Small intestine (tissue), 7 donors: ENCODE data around the gene UBA52. TPM values are rescaled to one million over a fixed set of nuclear protein-coding genes. Genes with fewer than 3 reads are reported as not detected.

Experiments used
- DNase-seq, 2 donors: peaks; one replicate each; pipeline versions ENCODE4 v3.0.0 to v3.0.0-alpha.2; 2013
- FAIRE-seq: peaks from 2 replicates; lab custom pipeline; 2012; peaks lifted over from hg19 to GRCh38; lab: Jason Lieb, UNC
- H3K27ac ChIP-seq, 3 donors: one replicate each; pipeline ENCODE4 v1.5.1; 2013; ENCODE audit warnings: low read length in 2 of 3, mild to moderate bottlenecking in 2 of 3, control low read depth in 1 of 3, inconsistent platforms in 1 of 3, low read depth in 1 of 3, moderate library complexity in 1 of 3
- H3K27me3 ChIP-seq, 3 donors: one replicate each; pipeline ENCODE4 v1.6.1; 2013; ENCODE audit warnings: low read length in 3 of 3, inconsistent platforms in 1 of 3; ENCODE audit not compliant: control insufficient read depth in 3 of 3, insufficient read depth in 3 of 3
- H3K36me3 ChIP-seq, 3 donors: one replicate each; pipeline ENCODE4 v1.6.1; 2013; ENCODE audit warnings: low read length in 3 of 3, inconsistent platforms in 1 of 3, low read depth in 1 of 3, mild to moderate bottlenecking in 1 of 3, moderate library complexity in 1 of 3; ENCODE audit not compliant: control insufficient read depth in 3 of 3, insufficient read depth in 2 of 3
- H3K4me1 ChIP-seq, 3 donors: one replicate each; pipeline ENCODE4 v1.6.1; 2013; ENCODE audit warnings: low read length in 2 of 3, inconsistent platforms in 1 of 3, low read depth in 1 of 3, mild to moderate bottlenecking in 1 of 3, moderate library complexity in 1 of 3; ENCODE audit not compliant: control insufficient read depth in 3 of 3, insufficient read depth in 2 of 3
- H3K4me3 ChIP-seq, 3 donors: one replicate each; pipeline ENCODE4 v1.5.1; 2013; ENCODE audit warnings: low read length in 3 of 3, control low read depth in 1 of 3, inconsistent platforms in 1 of 3, low read depth in 1 of 3, mild to moderate bottlenecking in 1 of 3, moderate library complexity in 1 of 3
- H3K9me3 ChIP-seq, 2 donors: one replicate each; pipeline ENCODE4 v1.6.1; 2013; ENCODE audit warnings: low read depth in 1 of 2, low read length in 1 of 2; ENCODE audit not compliant: control insufficient read depth in 2 of 2, insufficient read depth in 1 of 2
- whole genome bisulfite sequencing, 3 donors: extraction: QIAGEN DNeasy Blood & Tissue Kit; methylation state at CpG; one replicate each; pipeline ENCODE4 v1.1.7; 2013; 5-methylcytosine and 5-hydroxymethylcytosine counted together
- polyA plus RNA-seq, 4 donors: library from polyadenylated mRNA; stranded (reverse) in 3 of 4; unstranded in 1 of 4; fragments of 200-250 nt in 3 of 4; fragments of 120-200 nt in 1 of 4; gene quantifications; one replicate each; pipeline versions ENCODE4 v1.2.1 to v1.2.3, GENCODE V29; 2013
- donor health status: healthy with polysubstance abuse.
- donor health status: control.
- donor health status: control.
- donor health status: Bipolar disorder and iron deficiency.
- donor health status: healthy.

UBA52 gene
- polyA plus RNA-seq, 4 donors = 741 to 1,139 (median 935) TPM

GRCh38 chr19:18577365-18577914, 5.8 kb downstream of the UBA52 start:
- 87 to 90% (median 89%) methylated on average over 21 of the region's 21 CpGs for WGBS, 3 donors
- DNase-seq (no peak), FAIRE-seq (no peak)
- H3K4me3 ChIP-seq = no peak overlapping the region
- no peaks in the 10 kb centered on the region for H3K9me3 ChIP-seq
- H3K36me3 ChIP-seq = peaks cover 8 to 54% (median 8%) of the 10 kb centered on the region in 3 donors
- H3K4me1 ChIP-seq = peaks cover 6 to 11% (median 6%) of the 10 kb centered on the region in 3 donors
- peaks cover 0 to 6% (median 0%) of the 10 kb centered on the region in 3 donors for H3K27me3 ChIP-seq
- no peak overlapping the region for H3K27ac ChIP-seq

- Histone ChIP-seq H3K27ac (no peak overlapping the region), H3K36me3 (peaks cover 0 to 27% (median 6%) of the 10 kb centered on the region in 3 donors), H3K9me3 (no peaks in the 10 kb centered on the region), H3K4me3 (no peak overlapping the region), H3K27me3 (peaks cover 0 to 6% (median 0%) of the 10 kb centered on the region in 3 donors), H3K4me1 (no peaks in the 10 kb centered on the region)
- FAIRE-seq = no peak
- 65 to 71% (median 68%) methylated on average over 7 of the region's 7 CpGs for WGBS, 3 donors
- DNase-seq = no peak
Measured at GRCh38 chr19:18580311-18580710, 8.7 kb downstream of the UBA52 start.

- DNase-seq = no peak
- no peak overlapping the region for H3K4me3 ChIP-seq
- WGBS, 3 donors = 42 to 64% (median 57%) methylated on average over 2 of the region's 2 CpGs
- no peak overlapping the region for H3K27ac ChIP-seq
- FAIRE-seq = no peak
- H3K36me3 ChIP-seq = peaks cover 0 to 11% (median 0%) of the 10 kb centered on the region in 3 donors
- peaks cover 0 to 5% (median 0%) of the 10 kb centered on the region in 3 donors for H3K27me3 ChIP-seq
- H3K9me3 ChIP-seq = no peaks in the 10 kb centered on the region
- H3K4me1 ChIP-seq = peaks cover 3 to 15% (median 5%) of the 10 kb centered on the region in 3 donors
Measured at GRCh38 chr19:18586306-18586705, 14.6 kb downstream of the UBA52 start.

GRCh38 chr19:18587561-18587960, 15.9 kb downstream of the UBA52 start:
- no peaks in the 10 kb centered on the region for H3K9me3 ChIP-seq
- no peaks in the 10 kb centered on the region for H3K27me3 ChIP-seq
- 89 to 94% (median 94%) methylated on average over 12 of the region's 12 CpGs for WGBS, 3 donors
- H3K4me1 ChIP-seq = peaks cover 3 to 15% (median 5%) of the 10 kb centered on the region in 3 donors
- FAIRE-seq = no peak
- H3K36me3 ChIP-seq = peaks cover 0 to 19% (median 0%) of the 10 kb centered on the region in 3 donors
- no peak overlapping the region for H3K4me3 ChIP-seq
- no peak for DNase-seq
- peak overlapping the region in 1 of 3 donors; percentile 88 for H3K27ac ChIP-seq

GRCh38 chr19:18587962-18588610, 16.4 kb downstream of the UBA52 start:
- Histone ChIP-seq H3K9me3 (no peaks in the 10 kb centered on the region), H3K36me3 (peaks cover 0 to 19% (median 0%) of the 10 kb centered on the region in 3 donors), H3K27ac (peak overlapping the region; percentile 77 to 88 (median 88)), H3K27me3 (no peaks in the 10 kb centered on the region), H3K4me1 (peaks cover 3 to 15% (median 5%) of the 10 kb centered on the region in 3 donors), H3K4me3 (peak overlapping the region in 2 of 3 donors; percentile 64 to 79)
- 32 to 40% (median 32%) methylated on average over 16 of the region's 16 CpGs for WGBS, 3 donors
- DNase-seq (no peak), FAIRE-seq (no peak)

- WGBS, 3 donors = 0 to 1% (median 1%) methylated on average over 47 to 72 of the region's 72 CpGs
- peak; percentile 77 to 91 for DNase-seq
- Histone ChIP-seq H3K36me3 (peaks cover 0 to 19% (median 0%) of the 10 kb centered on the region in 3 donors), H3K9me3 (no peaks in the 10 kb centered on the region), H3K4me3 (peak within 1 kb of the TSS; percentile 64 to 79 (median 72)), H3K27me3 (no peaks in the 10 kb centered on the region), H3K27ac (peak within 1 kb of the TSS; percentile 77 to 88 (median 88)), H3K4me1 (peaks cover 3 to 16% (median 6%) of the 10 kb centered on the region in 3 donors)
- FAIRE-seq = no peak
Measured at GRCh38 chr19:18588611-18589379, 17.1 kb downstream of the UBA52 start, which contains the start of gene REX1BD. REX1BD (plus strand) TSS chr19:18588798; CDS start chr19:18588802, 4 bp downstream.

GRCh38 chr19:18589380-18590272, 18.0 kb downstream of the UBA52 start:
- peak overlapping the region; percentile 64 to 79 (median 72) for H3K4me3 ChIP-seq
- peak overlapping the region; percentile 77 to 88 (median 88) for H3K27ac ChIP-seq
- H3K9me3 ChIP-seq = no peaks in the 10 kb centered on the region
- no peak for FAIRE-seq
- peaks cover 0 to 19% (median 0%) of the 10 kb centered on the region in 3 donors for H3K36me3 ChIP-seq
- H3K4me1 ChIP-seq = peaks cover 3 to 23% (median 10%) of the 10 kb centered on the region in 3 donors
- DNase-seq = peak; percentile 74 to 88
- 12 to 33% (median 20%) methylated on average over 37 to 52 of the region's 52 CpGs for WGBS, 3 donors
- H3K27me3 ChIP-seq = peaks cover 0 to 2% (median 0%) of the 10 kb centered on the region in 3 donors
